Stomach smooth muscle (tissue), 2 donors: ENCODE results near the gene LTB.

Experiments
- H3K27ac ChIP-seq: one replicate; pipeline ENCODE4 v1.7.0; 2013; ENCODE audit warnings: mild to moderate bottlenecking, low read length, inconsistent platforms
- H3K27me3 ChIP-seq, 2 donors: one replicate each; pipeline ENCODE4 v1.7.0; 2013; ENCODE audit warnings: low read length in 2 of 2; ENCODE audit not compliant: insufficient read depth in 2 of 2, control insufficient read depth in 1 of 2
- H3K36me3 ChIP-seq, 2 donors: one replicate each; pipeline ENCODE4 v1.7.0; 2013; ENCODE audit warnings: low read length in 2 of 2; ENCODE audit not compliant: control insufficient read depth in 2 of 2, insufficient read depth in 2 of 2
- H3K4me1 ChIP-seq: one replicate; pipeline ENCODE4 v1.7.0; 2013; ENCODE audit warnings: low read length; ENCODE audit not compliant: control insufficient read depth, insufficient read depth
- H3K4me3 ChIP-seq, 2 donors: one replicate each; pipeline ENCODE4 v1.7.0; 2013; ENCODE audit warnings: low read length in 2 of 2
- H3K9ac ChIP-seq, 2 donors: one replicate each; pipeline ENCODE4 v1.7.0; 2013; ENCODE audit warnings: low read length in 2 of 2, mild to moderate bottlenecking in 1 of 2
- H3K9me3 ChIP-seq, 2 donors: one replicate each; pipeline ENCODE4 v1.7.0; 2013; ENCODE audit warnings: low read length in 2 of 2; ENCODE audit not compliant: control insufficient read depth in 2 of 2
- donor health status: healthy.
- donor health status: Pancreatic carcinoma.

Gene LTB

GRCh38 chr6:31580807-31581433 is 1.3 kb downstream of the LTB start:
- Histone ChIP-seq H3K36me3 (no peaks in the 10 kb centered on the region), H3K27me3 (no peaks in the 10 kb centered on the region), H3K4me3 (peak overlapping the region; percentile 92 to 94), H3K27ac (peak overlapping the region; percentile 79), H3K4me1 (peaks cover 19% of the 10 kb centered on the region), H3K9ac (peak overlapping the region; percentile 88 to 91), H3K9me3 (no peaks in the 10 kb centered on the region)

- Histone ChIP-seq H3K36me3 (no peaks in the 10 kb centered on the region), H3K9me3 (no peaks in the 10 kb centered on the region), H3K4me1 (peaks cover 19% of the 10 kb centered on the region), H3K9ac (peak overlapping the region; percentile 88 to 91), H3K27ac (peak overlapping the region; percentile 79), H3K4me3 (peak overlapping the region; percentile 92 to 94), H3K27me3 (no peaks in the 10 kb centered on the region)
Measured at GRCh38 chr6:31580438-31580740, 1.8 kb downstream of the LTB start.

- peak overlapping the region; percentile 92 to 94 for H3K4me3 ChIP-seq
- H3K4me1 ChIP-seq = peaks cover 19% of the 10 kb centered on the region
- H3K27ac ChIP-seq = peak overlapping the region; percentile 79
- no peaks in the 10 kb centered on the region for H3K27me3 ChIP-seq
- H3K36me3 ChIP-seq = no peaks in the 10 kb centered on the region
- peak overlapping the region in 1 of 2 donors; percentile 91 for H3K9ac ChIP-seq
- H3K9me3 ChIP-seq = no peaks in the 10 kb centered on the region
Measured at GRCh38 chr6:31579546-31580437, 2.4 kb downstream of the LTB start.

GRCh38 chr6:31579119-31579505 is 3.1 kb downstream of the LTB start:
- H3K36me3 ChIP-seq = no peaks in the 10 kb centered on the region
- no peak overlapping the region for H3K4me3 ChIP-seq
- H3K9me3 ChIP-seq = no peaks in the 10 kb centered on the region
- no peaks in the 10 kb centered on the region for H3K27me3 ChIP-seq
- no peak overlapping the region for H3K9ac ChIP-seq
- H3K27ac ChIP-seq = no peak overlapping the region
- peaks cover 19% of the 10 kb centered on the region for H3K4me1 ChIP-seq

DNA sequence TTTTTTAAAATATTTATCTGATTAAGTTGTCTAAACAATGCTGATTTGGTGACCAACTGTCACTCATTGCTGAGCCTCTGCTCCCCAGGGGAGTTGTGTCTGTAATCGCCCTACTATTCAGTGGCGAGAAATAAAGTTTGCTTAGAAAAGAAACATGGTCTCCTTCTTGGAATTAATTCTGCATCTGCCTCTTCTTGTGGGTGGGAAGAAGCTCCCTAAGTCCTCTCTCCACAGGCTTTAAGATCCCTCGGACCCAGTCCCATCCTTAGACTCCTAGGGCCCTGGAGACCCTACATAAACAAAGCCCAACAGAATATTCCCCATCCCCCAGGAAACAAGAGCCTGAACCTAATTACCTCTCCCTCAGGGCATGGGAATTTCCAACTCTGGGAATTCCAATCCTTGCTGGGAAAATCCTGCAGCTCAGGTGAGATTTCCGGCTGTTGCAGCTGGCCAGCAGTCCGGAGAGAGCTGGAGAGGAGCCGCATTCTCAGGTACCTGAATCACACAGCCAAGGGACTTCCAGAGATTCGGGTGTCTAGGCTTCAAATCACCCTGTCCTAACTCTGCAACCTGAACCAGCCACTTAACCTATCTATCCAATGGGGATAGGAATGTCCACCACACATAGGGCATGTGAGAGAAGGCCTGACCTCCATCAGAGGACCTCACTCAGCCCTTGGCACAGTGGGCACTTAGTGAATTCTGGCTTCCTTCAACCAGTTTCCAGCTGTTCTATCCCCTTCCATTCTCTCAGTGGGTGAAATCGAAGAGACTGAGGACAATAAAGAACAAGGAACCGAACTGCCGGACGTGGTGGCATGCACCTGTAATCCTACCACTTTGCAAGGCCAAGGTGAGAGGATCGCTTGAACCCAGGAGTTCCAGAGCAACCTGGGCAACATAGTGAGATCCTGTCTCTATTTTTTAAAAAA is 3.8 kb downstream of the LTB start:
- no peaks in the 10 kb centered on the region for H3K9me3 ChIP-seq
- H3K4me3 ChIP-seq = no peak overlapping the region
- no peaks in the 10 kb centered on the region for H3K36me3 ChIP-seq
- no peaks in the 10 kb centered on the region for H3K27me3 ChIP-seq
- no peak overlapping the region for H3K27ac ChIP-seq
- peaks cover 19% of the 10 kb centered on the region for H3K4me1 ChIP-seq
- no peak overlapping the region for H3K9ac ChIP-seq

DNA sequence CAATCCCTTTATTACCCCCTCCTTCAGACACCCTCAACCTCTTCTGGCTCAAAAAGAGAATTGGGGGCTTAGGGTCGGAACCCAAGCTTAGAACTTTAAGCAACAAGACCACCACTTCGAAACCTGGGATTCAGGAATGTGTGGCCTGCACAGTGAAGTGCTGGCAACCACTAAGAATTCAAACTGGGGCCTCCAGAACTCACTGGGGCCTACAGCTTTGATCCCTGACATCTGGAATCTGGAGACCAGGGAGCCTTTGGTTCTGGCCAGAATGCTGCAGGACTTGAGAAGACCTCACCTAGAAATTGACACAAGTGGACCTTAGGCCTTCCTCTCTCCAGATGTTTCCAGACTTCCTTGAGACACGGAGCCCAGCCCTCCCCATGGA is 4.7 kb downstream of the LTB start:
- Histone ChIP-seq H3K4me1 (peaks cover 19% of the 10 kb centered on the region), H3K9ac (no peak overlapping the region), H3K36me3 (no peaks in the 10 kb centered on the region), H3K9me3 (no peaks in the 10 kb centered on the region), H3K4me3 (no peak overlapping the region), H3K27ac (no peak overlapping the region), H3K27me3 (no peaks in the 10 kb centered on the region)

- Histone ChIP-seq H3K9ac (no peak overlapping the region), H3K4me1 (peaks cover 17% of the 10 kb centered on the region), H3K27ac (no peak overlapping the region), H3K9me3 (no peaks in the 10 kb centered on the region), H3K4me3 (peak overlapping the region in 1 of 2 donors; percentile 15), H3K36me3 (no peaks in the 10 kb centered on the region), H3K27me3 (no peaks in the 10 kb centered on the region)
Measured at GRCh38 chr6:31576897-31577578, 5.2 kb downstream of the LTB start.

DNA sequence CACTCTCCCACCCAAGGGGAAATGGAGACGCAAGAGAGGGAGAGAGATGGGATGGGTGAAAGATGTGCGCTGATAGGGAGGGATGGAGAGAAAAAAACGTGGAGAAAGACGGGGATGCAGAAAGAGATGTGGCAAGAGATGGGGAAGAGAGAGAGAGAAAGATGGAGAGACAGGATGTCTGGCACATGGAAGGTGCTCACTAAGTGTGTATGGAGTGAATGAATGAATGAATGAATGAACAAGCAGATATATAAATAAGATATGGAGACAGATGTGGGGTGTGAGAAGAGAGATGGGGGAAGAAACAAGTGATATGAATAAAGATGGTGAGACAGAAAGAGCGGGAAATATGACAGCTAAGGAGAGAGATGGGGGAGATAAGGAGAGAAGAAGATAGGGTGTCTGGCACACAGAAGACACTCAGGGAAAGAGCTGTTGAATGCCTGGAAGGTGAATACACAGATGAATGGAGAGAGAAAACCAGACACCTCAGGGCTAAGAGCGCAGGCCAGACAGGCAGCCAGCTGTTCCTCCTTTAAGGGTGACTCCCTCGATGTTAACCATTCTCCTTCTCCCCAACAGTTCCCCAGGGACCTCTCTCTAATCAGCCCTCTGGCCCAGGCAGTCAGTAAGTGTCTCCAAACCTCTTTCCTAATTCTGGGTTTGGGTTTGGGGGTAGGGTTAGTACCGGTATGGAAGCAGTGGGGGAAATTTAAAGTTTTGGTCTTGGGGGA is 6.1 kb downstream of the LTB start:
- Histone ChIP-seq H3K9ac (peak overlapping the region; percentile 42 to 60), H3K36me3 (no peaks in the 10 kb centered on the region), H3K4me3 (peak overlapping the region; percentile 56 to 64), H3K27me3 (no peaks in the 10 kb centered on the region), H3K4me1 (peaks cover 10% of the 10 kb centered on the region), H3K27ac (peak overlapping the region; percentile 49), H3K9me3 (no peaks in the 10 kb centered on the region)

- H3K36me3 ChIP-seq = no peaks in the 10 kb centered on the region
- H3K9me3 ChIP-seq = no peaks in the 10 kb centered on the region
- H3K9ac ChIP-seq = peak within 1 kb of the TSS; percentile 42 to 60
- peak within 1 kb of the TSS; percentile 49 for H3K27ac ChIP-seq
- H3K4me3 ChIP-seq = peak within 1 kb of the TSS; percentile 56 to 64
- H3K27me3 ChIP-seq = no peaks in the 10 kb centered on the region
- H3K4me1 ChIP-seq = peaks cover 3% of the 10 kb centered on the region
Measured at GRCh38 chr6:31575335-31575901, 6.8 kb downstream of the LTB start, which contains the start of gene TNF. TNF (plus strand) TSS chr6:31575565; CDS start chr6:31575742, 177 bp downstream.
